ENCODE measurements around the gene ADGRV1.
"Not testable (repeated sequence)": the region's sequence is repeated elsewhere in the genome, so short reads cannot be mapped to it uniquely, and the experiment has no call there.

ADGRV1 gene

DNA sequence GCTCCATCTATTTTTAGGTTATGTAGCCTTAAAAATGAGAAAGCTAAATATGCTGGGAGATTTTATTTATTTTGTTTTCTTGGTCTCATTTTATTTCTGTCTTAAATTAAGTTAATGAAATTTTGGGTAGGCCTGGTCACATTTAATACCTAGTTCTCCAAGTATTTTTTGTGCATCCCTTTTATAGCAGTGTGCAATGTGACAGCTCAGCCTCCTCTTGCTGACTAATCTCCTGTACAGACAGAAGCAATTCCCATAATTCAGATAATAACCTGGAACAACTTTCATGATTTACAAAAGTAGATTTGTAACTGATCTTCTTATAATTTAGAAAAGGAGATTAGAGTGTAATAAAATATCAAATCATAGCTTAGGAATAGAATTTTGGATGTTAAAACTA lies 403.9 kb downstream of the ADGRV1 start:
- no peak for DNase-seq

DNA sequence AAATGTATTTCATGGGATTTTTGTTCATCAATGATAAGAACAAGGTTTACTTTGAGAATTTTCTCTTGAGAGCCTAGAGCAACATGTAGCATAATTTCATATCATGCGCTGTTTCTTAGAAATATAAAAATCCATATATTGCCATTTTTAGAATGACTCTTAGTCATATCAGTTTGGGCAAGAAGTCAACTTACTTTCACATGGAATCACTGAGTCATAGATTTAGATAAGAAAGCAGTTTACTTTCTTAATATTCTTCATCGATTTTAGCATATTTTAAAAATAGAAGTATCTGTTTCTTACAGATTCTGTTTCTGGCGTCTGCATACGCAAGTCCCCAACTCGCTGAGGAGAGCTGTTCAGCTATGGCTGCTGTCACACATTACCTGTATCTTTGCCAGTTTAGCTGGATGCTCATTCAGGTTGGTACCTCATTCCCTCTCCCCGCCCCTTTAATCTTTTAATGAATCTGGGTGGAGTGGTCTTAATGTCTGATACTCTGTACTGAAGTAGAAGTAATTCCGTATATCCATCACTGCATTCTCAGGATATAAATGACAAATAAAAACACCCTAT lies 406.6 kb downstream of the ADGRV1 start:
- no peak for DNase-seq

- DNase-seq, result no peak
These were observed 408.8 kb downstream of the ADGRV1 start for GRCh38 chr5:90967443-90967842.

DNA sequence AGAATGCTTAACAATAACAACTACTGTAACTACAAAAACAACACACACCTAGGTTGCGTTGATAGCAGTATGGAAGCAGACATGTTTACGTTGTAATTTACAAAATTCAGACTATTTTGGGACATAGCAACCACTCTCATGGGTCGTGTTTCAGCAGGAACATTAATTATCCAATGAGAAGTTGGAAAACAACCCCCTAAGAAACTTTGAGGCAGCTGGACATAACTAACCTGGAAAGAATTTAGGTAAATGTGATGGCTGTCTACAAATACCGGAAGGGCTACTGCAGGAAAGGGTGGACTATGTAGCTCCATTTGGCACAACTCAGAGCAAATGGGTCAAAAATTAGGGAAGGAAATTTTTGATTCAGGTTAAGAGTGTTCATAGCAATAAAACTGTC lies 409.3 kb downstream of the ADGRV1 start:
- no peak for DNase-seq

DNA sequence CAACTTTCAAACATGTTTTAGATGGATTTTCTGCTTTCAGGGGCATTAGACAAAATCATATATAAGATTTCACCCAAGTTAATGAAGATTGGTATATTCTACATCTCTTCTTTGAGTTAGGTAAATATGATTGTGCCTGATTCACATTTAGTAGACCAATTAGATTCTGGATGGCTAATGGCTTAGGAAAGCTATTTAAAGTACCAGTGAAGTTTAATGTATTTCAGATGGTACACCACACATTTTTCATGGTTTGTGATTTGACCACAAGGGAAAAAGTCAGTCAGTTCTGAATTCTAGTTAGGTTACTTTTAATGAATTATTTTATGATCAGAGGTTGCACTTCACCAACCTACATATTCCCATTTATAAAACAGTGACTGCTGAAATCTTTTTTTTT lies 409.7 kb downstream of the ADGRV1 start:
- DNase-seq, result no peak

GRCh38 chr5:90969945-90970344 lies 411.3 kb downstream of the ADGRV1 start:
- not testable (repeated sequence) for DNase-seq

DNA sequence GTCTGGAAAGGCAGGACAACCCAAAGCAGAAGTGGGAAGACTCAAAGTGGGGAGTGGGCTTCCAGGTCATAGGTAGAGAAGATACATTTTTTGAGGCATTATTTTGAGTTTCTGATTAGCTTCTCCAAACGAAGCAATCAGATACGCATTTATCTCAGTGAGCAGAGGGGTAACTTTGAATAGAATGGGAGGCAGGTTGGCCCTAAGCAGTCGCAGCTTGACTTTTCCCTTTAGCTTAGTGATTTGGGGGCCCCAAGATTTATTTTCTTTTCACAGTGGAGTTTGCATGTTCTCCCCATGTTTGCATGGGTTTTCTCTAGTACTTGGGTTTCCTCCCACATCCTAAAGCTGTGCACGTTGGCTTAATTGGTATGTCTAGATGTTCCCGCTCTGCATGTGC lies 422.6 kb downstream of the ADGRV1 start:
- DNase-seq, result no peak

DNA sequence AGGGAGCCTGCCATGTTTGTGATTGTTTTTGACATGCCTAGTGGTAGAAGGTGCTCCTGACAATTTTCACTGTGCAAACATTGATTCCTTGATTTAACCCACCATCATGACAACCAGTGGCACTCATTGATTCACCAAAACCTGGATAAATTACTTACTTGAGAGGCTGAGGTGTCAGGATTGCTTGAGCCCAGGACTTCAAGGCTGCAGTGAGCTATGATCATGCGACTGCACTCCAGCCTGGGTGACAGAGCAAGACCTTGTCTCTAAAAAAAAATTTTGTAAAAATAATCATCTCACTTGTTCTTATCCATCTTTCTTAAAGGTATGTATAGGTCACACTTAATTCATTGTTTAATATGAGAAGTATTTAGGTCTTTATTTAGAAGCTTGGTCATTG lies 423.2 kb downstream of the ADGRV1 start:
- DNase-seq, result no peak

DNA sequence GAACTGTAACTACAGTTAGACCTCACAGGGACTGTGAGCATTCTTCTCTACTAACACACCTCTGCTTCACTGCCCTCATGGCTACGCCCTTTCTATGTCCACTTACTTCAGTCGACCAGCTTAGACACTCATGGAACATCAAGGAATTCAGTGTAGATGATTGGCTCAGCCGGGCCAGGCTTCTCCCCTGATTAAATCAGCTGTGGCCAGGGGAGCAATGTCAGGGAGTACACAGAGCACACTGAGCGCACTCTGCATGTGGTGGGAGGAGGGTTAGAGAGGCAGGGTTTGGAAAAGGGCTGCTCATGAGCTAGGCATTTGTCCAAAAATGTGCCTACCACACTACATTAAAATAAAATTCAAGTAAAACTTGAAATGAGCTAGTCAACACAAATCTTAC lies 424.0 kb downstream of the ADGRV1 start:
- no peak for DNase-seq

GRCh38 chr5:90983148-90983547 lies 424.6 kb downstream of the ADGRV1 start:
- no peak for DNase-seq

- DNase-seq, result no peak
These were observed 425.1 kb downstream of the ADGRV1 start for GRCh38 chr5:90983711-90984124.

DNA sequence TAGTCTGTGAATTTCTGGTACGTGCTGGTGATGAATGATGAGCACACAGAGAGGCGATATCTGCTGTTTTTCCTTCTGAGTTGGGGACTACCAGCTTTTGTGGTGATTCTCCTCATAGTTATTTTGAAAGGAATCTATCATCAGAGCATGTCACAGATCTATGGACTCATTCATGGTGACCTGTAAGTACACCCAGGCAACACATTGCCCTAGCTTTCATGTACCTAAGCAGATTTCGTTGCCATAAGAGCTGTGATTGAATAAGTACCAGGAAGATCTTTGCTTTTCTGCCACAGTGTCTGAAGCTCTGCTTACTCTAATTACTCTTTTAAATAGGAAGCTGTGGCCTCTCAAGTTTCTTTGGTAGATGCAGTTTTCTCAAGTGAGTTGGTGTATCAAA lies 426.7 kb downstream of the ADGRV1 start:
- no peak for DNase-seq

GRCh38 chr5:90987726-90988125 lies 429.1 kb downstream of the ADGRV1 start:
- DNase-seq, result no peak

GRCh38 chr5:90991201-90991600 lies 432.6 kb downstream of the ADGRV1 start:
- no peak for DNase-seq

GRCh38 chr5:90994796-90995195 lies 436.2 kb downstream of the ADGRV1 start:
- DNase-seq, result no peak

DNA sequence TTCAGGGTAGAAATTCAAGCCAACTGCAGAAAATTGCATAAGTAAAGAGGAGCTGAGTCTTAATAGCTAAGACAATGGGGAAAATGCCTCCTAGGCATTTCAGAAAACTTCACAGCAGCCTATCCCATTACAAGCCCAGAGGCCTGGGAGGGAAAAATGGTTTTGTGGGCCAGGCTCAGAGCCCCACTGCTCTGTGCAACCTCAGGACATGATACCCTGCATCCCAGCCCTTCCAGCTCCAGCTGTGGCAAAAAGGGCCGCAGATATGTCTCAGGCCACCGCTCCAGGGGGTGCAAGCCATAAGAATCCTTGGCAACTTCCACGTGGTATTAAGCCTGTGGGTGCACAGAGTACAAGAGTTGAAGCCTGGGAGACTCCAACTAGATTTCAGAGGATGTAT lies 437.5 kb downstream of the ADGRV1 start:
- no peak for DNase-seq

GRCh38 chr5:90997082-90997481 lies 438.5 kb downstream of the ADGRV1 start:
- no peak for DNase-seq

GRCh38 chr5:91000743-91001142 lies 442.1 kb downstream of the ADGRV1 start:
- DNase-seq, result no peak

GRCh38 chr5:91006713-91007112 lies 448.1 kb downstream of the ADGRV1 start:
- no peak for DNase-seq

- DNase-seq, result no peak
These were observed 448.7 kb downstream of the ADGRV1 start for GRCh38 chr5:91007251-91007650.

DNA sequence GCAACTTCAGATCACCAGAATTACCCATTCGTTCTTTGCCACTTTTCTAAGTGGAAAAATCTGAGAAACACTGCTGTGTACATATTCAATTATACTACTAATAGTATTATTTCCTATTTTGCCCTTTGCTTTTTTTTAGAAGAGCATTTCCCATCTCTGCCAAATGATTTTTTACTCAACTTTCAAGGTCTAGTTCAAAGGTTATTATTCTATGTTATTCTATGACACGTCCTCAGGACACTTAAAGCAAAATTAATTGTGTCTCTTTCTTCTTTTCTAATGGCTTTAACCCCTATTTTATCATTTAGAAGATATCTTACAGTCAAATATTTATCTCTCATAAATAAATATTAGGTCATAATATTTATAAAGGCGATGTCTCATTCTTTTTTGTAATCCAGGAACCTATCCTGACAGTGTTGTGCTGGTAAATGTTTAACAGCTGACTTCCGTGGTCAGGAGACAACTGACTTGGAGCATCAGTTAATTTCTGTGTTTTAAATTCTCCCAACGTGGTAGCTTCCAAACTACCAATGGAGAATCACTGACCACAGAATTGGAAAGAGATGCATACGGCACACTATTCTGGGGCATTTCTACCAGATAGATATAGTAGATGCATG lies 449.3 kb downstream of the ADGRV1 start:
- DNase-seq, result no peak

- DNase-seq, result no peak
These were observed 451.5 kb downstream of the ADGRV1 start for GRCh38 chr5:91010090-91010489.

DNA sequence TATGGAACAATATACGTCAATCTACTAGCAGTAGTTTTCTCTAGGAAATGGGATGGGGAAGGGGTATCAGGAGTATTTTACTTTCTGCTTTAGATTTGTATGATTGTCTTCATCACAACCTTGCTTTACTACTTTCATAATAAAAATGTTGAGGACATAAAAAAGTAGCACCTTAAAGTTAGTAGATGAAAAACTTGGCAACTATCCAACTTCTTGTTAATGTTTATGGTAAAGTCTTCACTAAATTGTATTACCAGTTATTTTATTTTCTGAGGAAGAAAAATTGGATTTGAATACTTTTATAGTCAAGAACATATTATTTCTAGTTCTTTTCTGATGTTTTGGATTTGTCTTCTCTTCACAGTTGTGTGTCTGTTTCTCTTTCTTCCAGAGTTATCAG lies 452.4 kb downstream of the ADGRV1 start:
- no peak for DNase-seq

DNA sequence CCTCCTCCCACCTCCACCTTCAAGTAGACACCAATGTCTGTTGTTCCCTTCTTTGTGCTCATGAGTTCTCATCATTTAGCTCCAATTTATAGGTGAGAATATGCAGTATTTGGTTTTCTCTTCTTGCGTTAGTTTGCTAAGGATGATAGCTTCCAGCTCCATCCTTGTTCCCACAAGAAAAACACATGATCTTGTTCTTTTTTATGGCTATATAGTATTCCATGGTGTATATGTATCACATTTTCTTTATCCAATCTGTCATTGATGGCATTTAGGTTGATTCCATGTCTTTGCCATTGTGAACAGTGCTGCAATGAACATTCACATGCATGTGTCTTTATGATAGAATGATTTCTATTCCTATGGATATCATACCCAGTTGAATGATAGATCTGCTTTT lies 454.3 kb downstream of the ADGRV1 start:
- DNase-seq, result not testable (repeated sequence)

GRCh38 chr5:91016322-91016721 lies 457.7 kb downstream of the ADGRV1 start:
- no peak for DNase-seq
